Measurements from ENCODE around the gene IMPA2.
"Not testable (repeated sequence)": the region's sequence is repeated elsewhere in the genome, so short reads cannot be mapped to it uniquely, and the experiment has no call there.

IMPA2 gene

DNA sequence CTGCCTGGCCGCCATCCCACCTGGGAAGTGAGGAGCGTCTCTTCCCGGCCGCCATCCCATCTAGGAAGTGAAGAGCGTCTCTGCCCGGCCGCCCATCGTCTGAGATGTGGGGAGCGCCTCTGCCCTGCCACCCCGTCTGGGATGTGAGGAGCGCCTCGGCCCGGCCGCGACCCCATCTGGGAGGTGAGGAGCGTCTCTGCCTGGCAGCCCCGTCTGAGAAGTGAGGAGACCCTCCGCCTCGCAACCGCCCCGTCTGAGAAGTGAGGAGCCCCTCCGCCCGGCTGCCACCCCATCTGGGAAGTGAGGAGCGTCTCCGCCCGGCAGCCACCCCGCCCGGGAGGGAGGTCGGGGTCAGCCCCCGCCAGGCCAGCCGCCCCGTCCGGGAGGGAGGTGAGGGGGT lies 21.7 kb upstream of the IMPA2 start:
- H3K4me3 ChIP-seq (ENCODE audit: low read length); DNase-seq (ENCODE audit: low read depth, low spot score): not testable (repeated sequence)

DNA sequence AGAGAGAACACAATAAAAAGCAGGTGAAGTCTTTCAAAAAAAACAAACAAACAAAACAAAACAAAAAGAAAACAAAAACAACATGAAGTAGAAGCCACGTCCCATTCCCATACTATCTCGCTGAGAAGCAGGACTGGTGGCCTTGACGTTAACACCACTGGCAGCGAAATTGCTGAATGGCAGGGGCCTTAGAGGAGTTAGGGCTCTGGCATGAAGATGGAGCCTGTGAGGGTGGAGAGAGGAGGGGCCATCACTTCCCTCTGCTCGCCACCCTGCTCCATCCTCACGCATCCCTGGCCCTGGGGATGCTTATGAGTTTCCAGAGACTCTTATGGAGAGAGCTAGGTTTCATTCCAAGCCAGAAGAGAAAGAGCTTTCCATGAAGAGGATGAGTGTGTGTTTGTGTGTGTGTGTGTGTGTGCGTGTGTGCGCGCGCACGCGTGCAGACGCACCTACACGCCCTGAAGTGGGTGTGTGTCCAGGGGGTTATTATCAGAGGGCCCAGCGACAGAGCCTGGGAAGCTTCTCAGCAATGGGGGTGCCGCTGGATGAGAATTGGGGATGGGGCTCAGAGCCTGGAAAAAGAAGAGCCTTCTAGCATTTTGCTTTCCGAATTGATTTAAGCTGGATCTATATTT lies 20.4 kb upstream of the IMPA2 start:
- H3K4me3 ChIP-seq (ENCODE audit: low read length) = no peak overlapping the region
- DNase-seq (ENCODE audit: low read depth, low spot score) = no peak

DNA sequence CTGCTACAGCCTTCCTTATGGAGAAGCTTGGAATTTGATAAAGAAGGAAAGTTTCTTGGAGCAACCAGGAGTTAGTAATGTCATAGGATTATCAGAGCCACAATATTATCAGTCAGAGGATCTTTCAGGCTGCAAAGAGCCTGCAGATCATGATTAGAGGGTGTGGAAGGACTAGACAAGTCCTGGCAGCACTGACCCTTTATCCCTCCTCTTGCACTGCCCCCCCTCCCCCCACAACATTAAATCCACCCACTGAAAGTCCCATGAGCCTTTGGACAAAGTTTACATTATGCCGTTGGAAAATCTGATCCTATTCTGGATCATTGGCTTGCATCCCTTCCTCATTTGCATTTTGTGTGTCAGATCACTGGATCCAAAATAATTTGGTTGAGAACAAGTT lies 18.7 kb upstream of the IMPA2 start:
- no peak for DNase-seq (ENCODE audit: low read depth, low spot score)
- H3K4me3 ChIP-seq (ENCODE audit: low read length) = no peak overlapping the region

DNA sequence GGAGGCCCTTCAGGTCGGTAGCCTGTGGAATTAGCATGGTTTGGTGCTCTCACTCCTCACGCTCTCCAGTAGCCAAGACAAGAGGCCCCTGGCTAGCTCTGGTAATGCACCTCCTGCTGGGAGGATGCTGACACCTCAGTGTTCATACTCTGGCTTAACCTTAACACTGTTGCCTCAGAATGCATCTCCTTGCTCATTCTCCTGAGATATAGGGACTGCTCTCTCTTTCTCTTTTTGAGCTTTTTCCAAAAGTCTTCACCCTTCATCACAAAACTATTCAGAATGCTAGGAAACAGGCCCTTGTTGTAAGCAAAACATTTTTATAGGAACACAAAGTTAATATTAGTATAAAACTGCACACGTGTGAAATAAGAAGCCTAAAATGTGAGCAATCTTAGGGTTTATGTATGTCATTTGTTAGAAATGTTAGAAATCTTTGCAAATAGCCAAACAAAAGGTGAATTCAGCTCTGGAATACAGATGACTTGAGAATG lies 17.3 kb upstream of the IMPA2 start:
- no peak for DNase-seq (ENCODE audit: low read depth, low spot score)
- no peak overlapping the region for H3K4me3 ChIP-seq (ENCODE audit: low read length)

DNA sequence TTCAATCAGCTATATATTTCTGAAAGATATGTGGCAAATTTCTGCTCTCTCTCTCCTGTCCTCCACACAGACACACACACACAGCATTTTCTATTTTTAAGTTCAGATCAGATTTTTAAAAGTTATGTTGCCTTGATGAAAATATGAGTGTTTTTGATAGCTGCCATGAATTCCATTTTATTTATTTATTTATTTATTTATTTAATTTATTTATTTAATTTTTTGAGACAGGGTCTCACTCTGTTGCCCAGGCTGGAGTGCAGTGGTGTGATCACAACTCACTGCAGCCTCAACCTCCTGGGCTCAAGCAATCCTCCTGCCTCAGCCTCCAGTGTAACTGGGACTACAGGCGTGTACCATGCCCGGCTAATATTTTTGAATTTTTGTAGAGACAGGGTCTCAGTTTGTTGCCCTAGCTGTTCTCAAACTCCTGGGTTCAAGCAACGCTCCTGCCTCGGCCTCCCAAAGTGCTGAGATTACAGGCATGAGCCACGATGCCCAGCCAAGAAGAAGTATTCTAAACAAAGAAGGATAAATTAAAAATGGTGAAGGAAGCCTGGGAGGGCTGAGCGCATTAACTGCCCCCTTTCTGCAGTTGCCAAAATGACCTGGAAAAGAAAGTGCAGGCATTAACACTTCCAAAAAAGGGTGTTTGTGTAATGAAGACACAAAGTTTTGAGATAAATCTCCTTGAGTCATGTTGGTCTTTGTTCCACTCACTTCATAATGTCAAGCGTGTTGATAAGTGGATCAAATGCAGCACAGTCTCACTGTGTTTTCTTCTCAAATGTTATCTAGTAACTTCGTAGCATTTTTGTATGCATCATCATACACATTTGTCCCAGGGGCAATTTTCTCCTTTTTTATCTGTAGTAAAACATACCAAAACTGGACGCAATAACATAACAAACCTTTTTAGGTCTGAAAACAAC lies 11.1 kb upstream of the IMPA2 start:
- H3K4me3 ChIP-seq (ENCODE audit: low read length) = no peak overlapping the region
- DNase-seq (ENCODE audit: low read depth, low spot score) = no peak

DNA sequence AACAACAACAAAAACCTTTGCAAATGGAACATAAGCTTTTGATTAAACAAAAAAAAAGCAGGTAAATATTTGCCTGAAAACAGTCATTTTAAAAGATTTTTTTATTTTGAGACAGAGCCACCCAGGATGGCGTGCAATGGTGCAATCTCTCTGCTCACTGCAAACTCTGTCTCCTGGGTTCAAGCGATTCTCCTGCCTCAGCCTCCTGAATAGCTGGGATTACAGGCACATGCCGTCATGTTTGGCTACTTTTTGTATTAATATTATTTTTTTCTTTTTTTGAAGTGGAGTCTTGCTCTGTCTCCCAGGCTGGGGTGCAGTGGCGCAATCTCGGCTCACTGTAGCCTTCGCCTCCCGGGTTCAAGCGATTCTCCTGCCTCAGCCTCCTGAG lies 10.5 kb upstream of the IMPA2 start:
- DNase-seq (ENCODE audit: low read depth, low spot score); H3K4me3 ChIP-seq (ENCODE audit: low read length): not testable (repeated sequence)

DNA sequence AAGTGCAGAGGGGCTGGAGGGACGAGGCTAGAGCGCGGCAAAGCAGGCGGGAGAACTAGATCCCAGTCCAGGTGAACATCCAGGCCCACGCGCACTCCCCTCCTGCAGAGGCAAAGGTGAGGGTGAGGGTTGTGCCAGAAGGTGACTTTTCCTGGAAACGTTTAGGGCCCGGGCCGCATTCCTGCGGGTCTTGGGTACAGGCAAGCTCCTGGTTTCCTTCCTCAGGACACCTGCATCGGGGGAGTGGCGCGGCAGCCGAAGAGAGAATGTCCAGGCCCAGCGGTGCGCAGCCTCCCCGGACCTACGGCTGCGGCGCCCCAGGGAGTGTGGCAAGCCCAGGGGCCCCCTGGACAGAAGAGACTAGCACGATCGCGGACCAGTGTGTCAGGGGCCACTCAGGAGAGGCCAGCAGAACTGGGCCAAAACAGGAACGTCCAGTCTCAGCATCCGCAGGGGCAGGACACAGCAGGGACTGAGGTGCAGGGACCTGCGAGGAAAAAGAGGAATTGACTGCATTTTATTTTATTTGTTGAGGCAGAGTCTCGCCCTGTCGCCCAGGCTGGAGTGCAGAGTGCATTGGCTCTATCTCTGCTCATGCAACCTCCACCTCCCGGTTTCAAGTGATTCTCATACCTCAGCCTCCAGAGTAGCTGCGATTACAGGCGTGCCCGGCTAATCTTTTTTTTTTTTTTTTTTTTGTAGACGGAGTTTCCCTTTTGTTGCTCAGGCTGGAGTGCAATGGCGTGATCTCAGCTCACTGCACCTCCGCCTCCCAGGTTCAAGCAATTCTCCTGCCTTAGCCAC lies 8.7 kb upstream of the IMPA2 start:
- DNase-seq (ENCODE audit: low read depth, low spot score) = no peak

DNA sequence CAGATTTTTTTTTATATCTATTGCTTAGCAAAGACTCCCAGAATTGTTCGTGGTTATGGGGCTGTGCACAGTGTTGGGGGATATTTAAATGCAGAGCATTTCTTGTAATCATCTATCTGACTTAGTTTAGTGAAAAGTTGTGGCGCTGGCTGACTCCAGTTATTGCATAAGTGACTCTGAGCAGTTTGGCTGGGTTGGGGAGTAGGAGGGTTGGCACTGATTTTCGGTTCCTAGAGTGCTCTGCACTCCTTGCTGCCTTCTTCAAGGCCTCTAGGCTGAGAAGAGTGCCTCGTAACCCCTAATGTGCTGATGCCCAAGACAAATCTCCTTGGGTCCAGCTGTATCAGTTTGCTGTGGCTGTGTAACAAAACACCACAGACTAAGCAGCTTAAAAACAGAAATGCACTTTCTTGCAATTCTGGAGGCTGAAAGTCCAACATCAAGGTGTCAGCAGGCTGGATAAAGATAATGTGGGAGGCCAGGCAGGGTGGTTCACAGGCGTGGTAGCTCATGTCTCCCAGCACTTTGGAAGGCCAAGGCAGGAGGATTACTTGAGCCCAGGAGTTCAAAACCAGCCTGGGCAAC lies 6.5 kb upstream of the IMPA2 start:
- no peak for DNase-seq (ENCODE audit: low read depth, low spot score)
- no peak overlapping the region for H3K4me3 ChIP-seq (ENCODE audit: low read length)

More for the DNA sequence above, 8.7 kb upstream of the IMPA2 start:
- no peak overlapping the region for H3K4me3 ChIP-seq (ENCODE audit: low read length)

DNA sequence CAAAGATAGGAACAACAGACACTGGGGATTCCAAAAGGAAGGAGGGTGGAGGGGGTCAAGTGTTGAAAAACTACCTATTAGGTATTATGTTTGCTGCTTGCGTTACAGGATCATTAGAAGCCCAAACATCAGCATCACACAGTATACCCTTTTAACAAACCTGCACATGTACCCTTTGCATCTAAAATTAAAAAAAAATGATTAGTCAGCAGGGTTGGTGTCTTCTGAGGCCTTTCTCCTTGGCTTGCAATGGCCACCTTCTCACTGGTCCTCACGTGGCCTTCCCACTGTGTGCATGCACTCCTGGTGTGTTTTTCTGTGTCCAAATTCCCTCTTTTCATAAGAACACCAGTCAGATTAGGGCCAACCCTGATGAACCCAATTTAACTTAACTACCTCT lies 5.6 kb upstream of the IMPA2 start:
- H3K4me3 ChIP-seq (ENCODE audit: low read length) = no peak overlapping the region
- no peak for DNase-seq (ENCODE audit: low read depth, low spot score)

DNA sequence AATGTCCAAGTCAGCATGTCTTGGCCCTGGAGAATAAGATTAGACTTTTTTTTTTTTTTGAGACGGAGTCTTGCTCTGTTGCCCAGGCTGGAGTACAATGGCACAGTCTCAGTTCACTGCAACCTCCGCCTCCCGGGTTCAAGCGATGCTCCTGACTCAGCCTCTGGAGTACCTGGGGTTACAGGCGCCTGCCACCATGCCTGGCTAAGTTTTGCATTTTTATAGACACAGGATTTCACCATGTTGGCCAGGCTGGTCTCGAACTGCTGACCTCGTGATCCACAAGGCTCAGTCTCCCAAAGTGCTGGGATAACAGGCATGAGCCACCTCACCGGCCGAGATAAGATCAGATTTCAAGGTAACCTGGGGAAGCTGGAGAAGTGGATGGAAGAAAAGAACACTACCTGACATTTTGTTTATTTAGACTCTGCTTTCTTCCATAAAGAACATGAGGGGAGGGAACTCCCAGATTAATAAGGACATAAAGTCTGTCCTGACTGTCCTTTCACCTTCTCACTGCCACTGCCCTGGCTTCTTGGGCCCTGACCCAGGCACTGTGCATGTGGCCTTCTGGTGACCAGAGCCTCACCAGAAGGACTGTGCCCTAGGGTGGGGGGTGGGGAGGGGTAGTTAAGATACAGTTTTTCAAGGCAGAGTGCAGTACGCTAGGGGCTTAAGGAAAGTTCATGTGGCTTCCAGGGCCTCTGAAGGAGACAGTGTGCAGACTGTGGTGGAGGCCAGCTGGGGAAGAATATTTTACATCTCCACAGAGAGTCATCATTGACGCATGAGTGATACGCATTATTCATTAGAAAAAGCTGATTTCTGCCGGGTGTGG lies 4.8 kb upstream of the IMPA2 start:
- H3K4me3 ChIP-seq (ENCODE audit: low read length) = no peak overlapping the region
- no peak for DNase-seq (ENCODE audit: low read depth, low spot score)

DNA sequence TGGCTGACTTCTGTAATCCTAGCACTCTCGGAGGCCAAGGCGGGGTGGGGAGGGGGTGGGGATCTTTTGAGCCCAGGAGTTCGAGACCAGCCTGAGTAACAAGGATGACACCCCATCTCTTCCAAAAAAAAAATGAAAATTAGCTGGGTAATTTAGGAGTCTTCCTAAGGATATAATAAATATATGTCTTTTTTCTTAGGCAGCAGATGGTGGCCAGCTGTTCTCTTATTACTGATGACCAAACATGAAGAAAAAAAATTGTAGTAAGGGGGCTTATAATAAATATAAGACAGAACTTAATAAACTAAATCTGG lies 4.2 kb upstream of the IMPA2 start:
- H3K4me3 ChIP-seq (ENCODE audit: low read length) = no peak overlapping the region
- no peak for DNase-seq (ENCODE audit: low read depth, low spot score)

DNA sequence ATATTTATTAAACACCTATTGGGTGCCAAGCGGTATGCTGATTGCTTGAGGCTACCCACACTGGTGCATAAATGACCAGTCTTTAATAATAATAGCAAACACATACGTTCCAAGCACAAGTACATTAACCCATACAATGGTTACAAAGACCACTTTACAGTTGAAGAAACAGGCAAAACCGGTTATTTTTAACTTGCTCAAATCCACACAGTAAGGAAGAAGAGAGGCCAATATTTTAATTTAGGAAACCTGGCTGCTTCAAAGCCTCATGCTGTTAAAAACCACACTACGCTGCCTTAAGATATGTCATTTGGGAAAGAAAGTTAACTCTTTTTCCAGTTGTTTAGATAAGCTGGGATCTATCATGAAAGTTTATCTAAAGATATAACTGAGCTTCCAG lies 2.4 kb upstream of the IMPA2 start:
- no peak overlapping the region for H3K4me3 ChIP-seq (ENCODE audit: low read length)

DNA sequence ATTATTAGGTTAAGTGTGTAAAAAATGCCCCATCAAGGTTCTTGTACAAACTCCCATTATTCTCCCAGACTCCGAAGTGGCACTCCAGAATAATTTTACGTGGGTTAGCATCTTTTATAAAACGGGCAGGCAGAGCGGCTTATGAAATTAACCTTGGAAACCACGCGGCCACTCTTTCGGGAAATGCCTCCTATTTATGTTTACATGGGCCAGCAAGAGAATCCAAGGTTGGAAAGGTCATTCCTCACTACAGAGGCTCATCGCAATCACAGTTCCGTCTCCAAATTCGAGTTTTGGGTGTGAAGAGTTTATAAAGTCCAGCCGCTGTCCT lies 1.2 kb upstream of the IMPA2 start:
- no peak overlapping the region for H3K4me3 ChIP-seq (ENCODE audit: low read length)
- DNase-seq (ENCODE audit: low read depth, low spot score) = no peak

More for the DNA sequence above, 2.4 kb upstream of the IMPA2 start:
- no peak for DNase-seq (ENCODE audit: low read depth, low spot score)

DNA sequence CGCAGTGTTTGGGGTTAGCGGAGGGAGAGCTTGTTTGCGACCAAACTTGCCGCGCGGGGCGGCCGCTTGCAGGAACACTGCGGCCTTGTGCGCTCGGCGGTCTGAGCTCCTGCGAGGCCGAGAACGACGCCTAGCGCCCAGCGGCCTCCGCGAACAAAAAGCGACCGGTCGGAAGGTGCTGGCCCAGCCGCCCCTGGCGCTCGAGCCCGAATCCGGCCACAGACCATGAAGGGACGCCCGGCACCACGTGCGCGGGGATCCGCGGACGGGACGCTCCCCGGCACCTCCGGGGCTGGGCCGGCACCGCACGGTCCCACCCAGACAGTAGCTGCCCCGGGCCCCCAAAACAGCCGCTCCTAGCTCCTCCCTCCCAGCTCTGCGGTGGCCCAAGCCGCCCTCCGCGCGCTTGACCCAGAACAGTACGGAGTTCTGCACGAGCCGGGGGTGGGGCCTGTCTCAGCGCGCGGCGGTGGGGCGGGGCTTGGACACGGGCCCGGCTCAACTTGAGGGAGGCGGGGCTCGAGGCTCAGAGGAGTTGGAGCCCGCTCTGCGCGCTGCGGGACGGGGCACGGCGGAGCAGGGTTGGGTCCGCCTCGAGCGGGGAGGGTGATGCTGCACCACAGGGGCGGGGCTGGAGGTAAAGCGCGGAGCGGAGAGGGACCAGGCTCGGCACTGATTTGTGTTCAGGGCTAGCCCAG lies 664 bp upstream of the IMPA2 start:
- H3K4me3 ChIP-seq (ENCODE audit: low read length) = peak overlapping the region; percentile 47
- DNase-seq (ENCODE audit: low read depth, low spot score) = peak; percentile 93

DNA sequence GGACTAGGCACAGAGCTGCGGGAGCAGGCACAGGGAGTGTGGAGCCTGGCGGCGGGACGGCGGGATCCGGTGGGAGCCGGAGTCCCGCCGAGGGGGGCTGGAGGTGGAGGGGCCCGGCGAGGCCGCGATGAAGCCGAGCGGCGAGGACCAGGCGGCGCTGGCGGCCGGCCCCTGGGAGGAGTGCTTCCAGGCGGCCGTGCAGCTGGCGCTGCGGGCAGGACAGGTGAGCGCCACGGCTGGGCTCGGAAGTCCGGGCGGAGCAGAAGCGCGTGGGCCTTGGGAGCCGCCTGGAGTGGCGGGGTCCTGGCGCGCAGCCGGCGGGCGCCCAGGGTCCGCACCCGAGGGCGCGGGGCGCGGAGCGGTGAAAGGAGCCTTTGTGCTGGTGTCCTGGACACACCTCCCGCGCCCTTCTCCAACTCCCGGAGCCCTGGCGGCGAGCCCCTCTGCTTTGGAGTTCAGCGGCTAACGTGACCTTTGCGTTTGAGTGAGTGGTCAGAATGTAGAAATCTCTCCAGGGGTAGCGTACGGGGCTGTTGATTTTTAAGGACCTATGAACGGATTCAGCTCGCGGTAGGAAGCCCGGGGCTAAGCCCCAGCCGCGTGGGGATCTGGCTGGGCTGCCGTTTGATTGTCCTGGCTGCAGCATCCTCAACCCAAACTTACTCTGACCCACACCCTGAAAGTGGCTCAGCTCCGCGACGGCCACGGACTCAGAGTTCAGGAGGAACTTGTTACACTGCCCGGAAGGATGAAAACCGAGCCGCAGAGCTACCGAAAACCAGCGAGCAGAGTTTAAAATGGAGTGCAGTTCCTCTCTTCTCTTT lies 448 bp downstream of the IMPA2 start:
- no peak for DNase-seq (ENCODE audit: low read depth, low spot score)
- H3K4me3 ChIP-seq (ENCODE audit: low read length) = peak overlapping the region; percentile 60

DNA sequence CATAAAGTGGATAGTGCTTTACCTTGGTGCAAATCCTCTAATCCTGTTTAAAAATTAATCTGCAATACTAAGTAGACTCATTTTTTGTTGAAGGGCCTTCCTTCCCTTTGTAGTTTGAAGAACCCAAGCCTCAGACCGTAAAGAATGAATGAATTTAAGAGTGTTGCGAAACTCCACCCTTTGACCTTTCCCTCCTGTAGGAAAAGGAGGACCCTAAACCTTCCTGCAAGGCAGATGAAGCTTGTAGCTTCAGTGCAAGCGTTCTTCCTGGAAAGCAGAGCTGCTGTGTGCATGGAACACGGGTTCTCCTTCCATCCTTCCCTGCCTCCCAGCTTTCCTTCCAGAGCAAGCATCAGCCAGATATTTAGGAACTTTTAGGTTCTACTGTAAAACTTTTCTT lies 1.7 kb downstream of the IMPA2 start:
- H3K4me3 ChIP-seq (ENCODE audit: low read length) = no peak overlapping the region
- DNase-seq (ENCODE audit: low read depth, low spot score) = no peak

DNA sequence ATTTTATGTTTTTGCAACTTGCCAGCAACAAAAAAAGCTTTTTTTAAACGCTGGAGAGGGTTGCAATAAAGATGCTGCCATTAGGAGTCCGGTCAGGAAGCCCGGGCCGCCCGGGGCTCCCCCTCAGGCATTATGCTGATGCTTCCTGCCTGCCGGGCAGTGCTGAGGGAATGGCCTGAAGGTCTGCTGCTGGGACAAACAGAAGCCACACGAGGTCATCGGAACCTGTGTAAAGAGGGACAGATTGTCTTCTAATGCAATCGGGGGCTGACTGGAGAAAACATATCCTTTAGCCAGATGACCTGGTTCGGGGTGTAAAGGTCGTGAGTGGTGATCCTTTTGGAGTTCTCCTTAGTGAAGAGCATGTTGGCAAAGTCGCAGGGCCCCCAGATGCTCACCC lies 2.3 kb downstream of the IMPA2 start:
- H3K4me3 ChIP-seq (ENCODE audit: low read length) = no peak overlapping the region
- DNase-seq (ENCODE audit: low read depth, low spot score) = no peak

All from Jurkat, Clone E6-1 (cell line).